Occipital lobe (tissue), 2 donors: ENCODE data around the gene MRPL45. TPM values are rescaled to one million over a fixed set of nuclear protein-coding genes. Genes with fewer than 3 reads are reported as not detected.
"Not testable (repeated sequence)": the region's sequence is repeated elsewhere in the genome, so short reads cannot be mapped to it uniquely, and the experiment has no call there.

Source experiments
- DNase-seq: peaks from one replicate; lab custom pipeline; 2025; lab: John Stamatoyannopoulos, UW
- total RNA-seq: library from RNA; depleted of rRNA; stranded (reverse); fragments of >200 nt; gene quantifications from one replicate; pipeline ENCODE4 v1.2.3, GENCODE V29; 2014

Gene MRPL45
- total RNA-seq = 33.8 TPM

- DNase-seq = peak; percentile 94
Observed at GRCh38 chr17:38296834-38297517, at the start of gene MRPL45. TSS of gene MRPL45 (plus strand) at chr17:38297168. CDS start at chr17:38297184, 16 bp downstream.

DNA sequence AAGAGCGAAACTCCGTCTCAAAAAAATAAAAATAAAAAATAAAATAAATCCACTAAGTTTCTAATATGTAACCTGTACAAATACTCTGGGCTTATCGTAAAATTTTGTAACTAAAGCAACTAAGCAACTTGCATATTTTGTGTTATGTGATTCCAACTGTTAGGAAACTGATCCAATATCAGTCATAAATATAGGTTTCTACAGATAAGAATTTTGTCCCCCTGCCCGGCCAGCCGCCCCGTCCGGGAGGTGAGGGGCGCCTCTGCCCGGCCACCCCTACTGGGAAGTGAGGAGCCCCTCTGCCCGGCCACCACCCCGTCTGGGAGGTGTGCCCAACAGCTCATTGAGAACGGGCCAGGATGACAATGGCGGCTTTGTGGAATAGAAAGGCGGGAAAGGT is 43.8 kb upstream of the MRPL45 start:
- DNase-seq = not testable (repeated sequence)

DNA sequence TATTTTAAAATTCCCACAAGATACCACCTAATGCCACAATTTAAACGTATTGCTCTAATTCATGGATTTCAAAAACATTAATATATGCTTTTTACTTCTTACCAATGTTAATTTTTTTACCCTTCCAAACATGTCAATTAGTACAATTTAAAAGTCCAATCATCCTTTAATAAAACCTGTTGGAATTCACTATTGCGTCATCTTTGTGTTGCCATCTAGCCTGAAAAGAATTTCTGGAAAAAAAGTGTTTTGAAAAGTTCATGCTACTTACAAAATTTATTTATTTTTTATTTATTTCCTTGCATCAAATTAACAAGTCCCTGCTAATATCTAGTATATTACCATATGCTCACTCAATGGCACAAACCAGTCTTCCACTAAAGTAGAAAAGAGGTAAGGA is 42.6 kb upstream of the MRPL45 start:
- DNase-seq = not testable (repeated sequence)

DNA sequence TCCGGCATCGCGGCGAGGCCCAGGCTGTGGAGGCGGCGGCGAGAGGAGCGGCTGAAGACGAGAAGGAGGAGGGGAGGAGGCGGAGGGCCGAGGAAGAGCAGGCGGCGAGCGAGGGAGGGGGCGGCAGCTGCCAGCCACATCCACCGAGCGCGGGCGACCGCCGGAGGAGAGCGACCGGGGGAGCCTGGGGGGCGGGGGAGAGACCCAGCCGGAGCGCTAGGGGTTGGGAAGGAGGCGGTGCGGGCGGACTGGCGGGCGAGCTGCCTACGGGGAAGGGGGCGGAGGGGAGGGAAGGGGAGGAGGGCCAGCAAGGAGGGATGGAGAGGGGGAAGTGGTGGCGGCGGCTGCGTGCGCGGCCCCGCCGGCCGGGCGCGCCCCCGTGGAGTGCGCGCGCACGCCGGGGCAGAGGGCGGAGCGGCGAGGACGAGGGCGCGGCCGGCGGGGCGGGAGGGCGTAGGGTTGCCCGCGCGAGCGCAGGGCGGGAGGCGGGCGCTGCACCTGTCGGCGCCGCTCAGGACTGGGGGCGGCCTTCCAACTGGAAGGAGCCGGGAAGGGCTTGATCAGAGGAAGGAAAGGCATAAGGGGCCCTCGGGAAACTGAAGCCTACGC is 39.9 kb upstream of the MRPL45 start:
- DNase-seq = peak; percentile 81

- not testable (repeated sequence) for DNase-seq
Observed at GRCh38 chr17:38265974-38266506, 30.9 kb upstream of the MRPL45 start.

- DNase-seq = not testable (repeated sequence)
Observed at GRCh38 chr17:38266571-38266970, 30.4 kb upstream of the MRPL45 start.

DNA sequence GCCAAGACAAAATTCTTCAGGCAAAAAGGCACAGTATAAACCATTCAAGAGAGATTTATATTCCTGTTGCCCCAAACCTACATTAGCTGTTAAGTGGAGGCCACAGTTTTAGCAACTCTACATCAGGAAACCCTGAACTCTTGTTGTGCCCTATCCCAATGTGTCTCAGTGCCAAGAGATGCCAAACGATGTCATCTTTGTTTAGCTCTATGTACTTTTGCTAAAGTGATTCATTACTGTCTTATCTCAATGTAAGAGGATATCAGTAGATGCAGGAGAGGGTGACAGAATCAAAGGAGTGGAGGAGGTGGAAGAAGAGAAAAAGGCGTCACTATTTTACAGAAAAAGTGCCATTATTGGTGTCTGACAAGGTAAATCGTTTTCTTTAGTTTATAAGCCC is 28.8 kb upstream of the MRPL45 start:
- DNase-seq = not testable (repeated sequence)

GRCh38 chr17:38269045-38269444 is 27.9 kb upstream of the MRPL45 start:
- DNase-seq = not testable (repeated sequence)

GRCh38 chr17:38269552-38269951 is 27.4 kb upstream of the MRPL45 start:
- not testable (repeated sequence) for DNase-seq

DNA sequence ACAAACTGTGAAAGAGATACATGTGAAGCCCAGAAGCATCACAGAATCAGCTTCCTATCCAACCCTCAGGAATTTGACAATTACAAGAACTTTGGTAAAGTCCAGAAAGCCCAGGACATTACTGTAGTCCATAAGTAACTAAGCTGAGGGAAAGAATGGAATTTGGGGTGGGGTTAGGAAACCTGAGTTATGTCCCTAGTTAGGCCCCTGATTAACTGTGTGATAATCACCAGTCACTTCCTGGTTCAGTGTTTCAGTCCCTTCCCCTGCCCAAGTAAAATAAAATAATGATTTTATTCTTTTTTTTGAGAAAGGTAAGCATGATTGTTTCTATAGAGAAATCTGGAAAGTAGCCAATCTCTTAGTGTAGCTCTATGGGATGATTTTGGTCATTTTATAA is 11.0 kb upstream of the MRPL45 start:
- DNase-seq = not testable (repeated sequence)

GRCh38 chr17:38286501-38287091 is 10.4 kb upstream of the MRPL45 start:
- not testable (repeated sequence) for DNase-seq

DNA sequence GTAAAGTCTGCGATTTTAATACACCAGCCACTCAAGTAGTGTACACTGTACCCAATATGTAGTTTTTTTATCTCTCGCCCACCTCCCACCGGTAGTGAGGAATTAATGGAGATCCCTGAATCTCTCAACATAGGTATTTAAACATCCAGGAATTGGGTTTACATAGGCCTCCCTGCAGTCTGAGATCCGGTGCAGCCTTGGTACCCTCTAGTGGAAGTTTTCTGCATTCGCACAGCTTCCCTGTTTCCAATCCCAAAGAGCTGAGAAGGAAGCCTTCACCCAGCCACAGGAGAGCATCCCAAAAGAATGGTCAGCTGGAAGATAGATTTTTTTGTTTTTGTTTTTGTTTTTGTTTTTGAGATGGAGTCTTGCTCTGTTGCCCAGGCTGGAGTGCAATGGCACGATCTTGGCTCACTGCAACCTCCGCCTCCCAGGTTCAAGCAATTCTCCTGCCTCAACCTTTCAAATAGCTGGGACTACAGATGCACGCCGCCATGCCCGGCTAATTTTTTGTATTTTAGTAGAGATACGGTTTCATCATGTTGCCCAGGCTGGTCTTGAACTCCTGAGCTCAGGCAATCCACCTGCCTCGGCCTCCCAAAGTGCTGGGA is 8.6 kb upstream of the MRPL45 start:
- DNase-seq = not testable (repeated sequence)

GRCh38 chr17:38289760-38290159 is 7.2 kb upstream of the MRPL45 start:
- not testable (repeated sequence) for DNase-seq

- DNase-seq = not testable (repeated sequence)
Observed at GRCh38 chr17:38295602-38296365, 1.2 kb upstream of the MRPL45 start.

DNA sequence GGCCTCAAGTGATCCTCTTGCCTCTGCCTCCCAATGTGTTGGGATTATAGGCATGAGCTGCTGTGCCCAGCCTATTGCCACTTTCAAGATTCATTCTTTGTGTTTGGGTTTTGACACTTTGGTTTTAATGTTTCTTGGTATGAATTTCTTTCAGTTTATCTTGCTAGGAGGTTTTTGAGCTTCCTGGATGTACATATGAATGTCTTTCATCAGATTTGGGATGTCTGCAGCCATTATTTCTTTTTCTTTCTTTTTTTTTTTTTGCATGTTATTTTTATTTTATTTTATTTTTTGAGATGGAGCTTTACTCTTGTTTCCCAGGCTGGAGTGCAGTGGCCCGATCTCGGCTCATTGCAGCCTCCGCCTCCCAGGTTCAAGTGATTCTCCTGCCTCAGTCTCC is 18.5 kb downstream of the MRPL45 start:
- DNase-seq = no peak

GRCh38 chr17:38317081-38317480 is 20.1 kb downstream of the MRPL45 start:
- DNase-seq = no peak

DNA sequence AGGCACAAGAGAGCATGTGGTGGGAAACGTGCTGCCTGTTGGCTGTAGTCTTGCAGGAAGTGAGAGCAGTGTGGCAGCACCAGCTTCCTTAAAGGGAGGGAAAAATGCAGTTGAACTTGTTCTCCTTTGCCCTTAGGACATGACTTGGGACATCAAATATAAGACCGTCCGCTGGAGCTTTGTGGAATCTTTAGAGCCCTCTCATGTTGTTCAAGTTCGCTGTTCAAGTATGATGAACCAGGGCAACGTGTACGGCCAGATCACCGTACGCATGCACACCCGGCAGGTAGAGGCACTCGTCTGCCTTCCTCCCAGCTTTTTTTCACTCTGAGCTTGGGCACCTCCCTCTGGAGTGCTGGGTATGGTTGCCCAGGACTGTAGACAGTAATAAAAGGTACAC is 23.5 kb downstream of the MRPL45 start:
- no peak for DNase-seq

DNA sequence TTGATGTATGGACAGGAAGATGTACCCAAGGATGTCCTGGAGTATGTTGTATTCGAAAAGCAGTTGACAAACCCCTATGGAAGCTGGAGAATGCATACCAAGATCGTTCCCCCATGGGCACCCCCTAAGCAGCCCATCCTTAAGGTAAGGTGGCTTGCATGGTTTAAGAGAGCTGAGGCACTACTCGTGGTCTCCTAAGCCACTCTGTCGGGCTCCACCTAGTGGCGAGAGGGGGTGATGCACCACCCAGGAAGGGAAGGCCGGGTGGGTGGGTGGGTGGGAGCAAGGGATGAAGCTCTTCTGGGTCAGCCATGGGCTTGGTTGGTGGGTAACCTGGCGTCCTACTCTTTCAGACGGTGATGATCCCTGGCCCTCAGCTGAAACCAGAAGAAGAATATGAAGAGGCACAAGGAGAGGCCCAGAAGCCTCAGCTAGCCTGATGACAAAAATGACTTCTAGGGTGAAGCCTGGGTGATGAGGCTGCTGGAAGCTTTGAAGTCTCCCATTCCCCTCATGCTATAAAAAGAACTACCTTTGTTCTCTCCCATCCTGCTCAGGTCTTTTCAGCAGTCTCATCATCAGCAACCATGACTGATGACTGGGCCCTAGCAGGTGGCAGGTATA is 25.3 kb downstream of the MRPL45 start:
- DNase-seq = no peak

DNA sequence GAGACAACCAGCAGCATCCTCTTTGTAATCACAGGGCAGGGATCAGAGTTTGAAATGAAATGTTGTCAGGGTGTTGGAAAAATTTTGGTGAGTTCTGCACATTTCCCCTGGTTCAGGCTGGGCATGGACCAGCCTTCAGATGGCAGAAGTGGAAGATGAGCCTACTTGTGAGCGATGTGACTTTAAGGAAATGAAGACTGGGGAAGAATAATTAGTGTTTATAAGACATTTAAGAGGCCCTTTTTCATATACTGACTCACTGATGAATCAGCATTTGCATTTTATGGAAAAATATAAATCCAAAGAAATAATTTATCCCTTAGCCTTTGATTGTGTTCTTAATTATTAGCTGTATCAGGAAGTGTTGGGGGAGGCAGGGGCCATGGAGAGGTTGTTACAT is 25.9 kb downstream of the MRPL45 start:
- DNase-seq = no peak

- no peak for DNase-seq
Observed at GRCh38 chr17:38324141-38324697, 27.3 kb downstream of the MRPL45 start.
